Hematopoietic multipotent progenitor cell treated with erythropoietin and hydrocortisone succinate and interleukin-3 and kit ligand, for 6 days (in vitro differentiated cells): ENCODE measurements around the gene PLSCR2.
"Not testable (repeated sequence)": the region's sequence is repeated elsewhere in the genome, so short reads cannot be mapped to it uniquely, and the experiment has no call there.

Source experiments
- DNase-seq: peaks from one replicate; pipeline ENCODE4 v3.0.0-alpha.2; 2015

Gene PLSCR2, protein sequence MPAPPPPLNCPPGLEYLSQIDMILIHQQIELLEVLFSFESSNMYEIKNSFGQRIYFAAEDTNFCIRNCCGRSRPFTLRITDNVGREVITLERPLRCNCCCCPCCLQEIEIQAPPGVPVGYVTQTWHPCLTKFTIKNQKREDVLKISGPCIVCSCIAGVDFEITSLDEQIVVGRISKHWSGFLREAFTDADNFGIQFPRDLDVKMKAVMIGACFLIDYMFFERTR

DNA sequence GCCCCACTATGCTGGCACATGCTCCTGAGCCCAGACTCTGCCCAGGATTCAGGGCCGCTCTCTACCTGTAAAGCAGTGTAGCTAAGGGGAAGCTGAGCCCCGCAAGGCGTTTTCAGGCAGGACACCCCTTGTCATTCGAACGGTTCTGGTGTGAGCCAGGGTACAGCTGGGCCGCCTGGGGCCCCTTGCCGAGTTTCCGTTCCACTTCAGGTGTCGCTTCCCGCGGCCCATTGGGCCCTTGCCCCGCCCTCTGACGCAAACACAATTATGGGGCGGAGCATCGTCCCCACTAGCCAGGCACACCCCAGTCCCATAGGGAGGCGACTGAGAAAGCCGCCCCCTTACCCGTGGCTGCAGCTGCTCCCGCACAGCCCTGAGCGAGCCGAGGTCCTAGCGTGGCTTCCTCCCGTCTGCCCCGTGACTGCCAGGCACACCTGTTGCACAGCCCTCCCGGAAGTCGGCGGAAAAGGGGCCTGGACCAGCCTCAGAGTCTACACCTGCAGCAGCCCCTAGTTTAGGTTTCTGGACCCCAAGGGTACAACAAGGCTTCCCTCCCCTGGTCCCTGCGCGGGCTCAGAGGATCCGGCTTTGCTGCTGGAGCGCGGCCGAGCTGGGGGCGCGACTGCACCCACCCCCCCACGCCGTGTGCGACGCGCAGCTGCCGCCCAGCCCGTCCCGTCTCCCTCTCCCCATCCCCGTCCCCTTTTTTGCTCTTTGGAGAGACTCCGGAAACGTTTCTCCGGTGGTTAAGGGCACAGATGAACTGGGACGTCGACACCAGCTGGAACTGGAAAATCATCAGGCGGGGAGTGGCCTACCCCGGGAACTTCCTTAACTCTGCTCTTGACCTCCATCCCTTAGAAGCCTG lies at the start of gene PLSCR2:
PLSCR2 (minus strand) TSS at position 412 of the 868 bp plus-strand sequence. CDS start 9,657 bp downstream, outside the sequence.
- DNase-seq: peak; percentile 74

DNA sequence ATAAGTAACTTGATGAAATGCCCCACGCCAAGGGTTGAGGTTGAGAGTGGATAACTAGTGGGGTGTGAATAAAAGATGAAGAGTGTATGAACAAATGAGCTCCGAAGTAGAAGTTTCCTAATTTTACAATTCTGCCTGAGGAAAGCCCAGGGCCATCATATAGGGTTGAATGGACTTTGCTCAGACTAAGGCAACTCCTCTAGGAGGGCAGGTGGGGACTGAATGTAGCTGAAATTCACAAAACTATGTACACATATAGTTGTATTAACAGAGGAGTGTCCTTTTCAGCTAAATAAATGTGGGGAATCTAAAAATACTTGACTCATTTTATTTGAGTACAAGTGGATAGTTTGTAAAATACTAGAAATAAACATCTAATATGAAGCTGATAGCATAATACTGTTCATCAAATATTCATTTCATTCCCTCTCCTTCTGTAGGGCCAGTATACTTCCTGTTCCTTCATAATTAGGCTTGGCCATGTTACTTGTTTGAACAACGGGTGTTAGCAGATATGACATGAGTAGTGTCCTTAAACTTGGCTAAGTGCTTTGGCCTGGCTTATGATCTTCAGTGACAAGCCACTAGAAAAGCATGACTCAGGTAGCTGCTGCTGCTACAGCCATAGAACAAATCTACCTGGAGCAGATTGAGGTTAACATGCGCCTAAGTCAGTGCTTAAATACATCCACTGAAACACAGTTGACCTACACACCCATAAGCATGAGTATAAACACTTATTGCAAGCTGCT lies 48.5 kb upstream of the PLSCR2 start:
- no peak for DNase-seq

DNA sequence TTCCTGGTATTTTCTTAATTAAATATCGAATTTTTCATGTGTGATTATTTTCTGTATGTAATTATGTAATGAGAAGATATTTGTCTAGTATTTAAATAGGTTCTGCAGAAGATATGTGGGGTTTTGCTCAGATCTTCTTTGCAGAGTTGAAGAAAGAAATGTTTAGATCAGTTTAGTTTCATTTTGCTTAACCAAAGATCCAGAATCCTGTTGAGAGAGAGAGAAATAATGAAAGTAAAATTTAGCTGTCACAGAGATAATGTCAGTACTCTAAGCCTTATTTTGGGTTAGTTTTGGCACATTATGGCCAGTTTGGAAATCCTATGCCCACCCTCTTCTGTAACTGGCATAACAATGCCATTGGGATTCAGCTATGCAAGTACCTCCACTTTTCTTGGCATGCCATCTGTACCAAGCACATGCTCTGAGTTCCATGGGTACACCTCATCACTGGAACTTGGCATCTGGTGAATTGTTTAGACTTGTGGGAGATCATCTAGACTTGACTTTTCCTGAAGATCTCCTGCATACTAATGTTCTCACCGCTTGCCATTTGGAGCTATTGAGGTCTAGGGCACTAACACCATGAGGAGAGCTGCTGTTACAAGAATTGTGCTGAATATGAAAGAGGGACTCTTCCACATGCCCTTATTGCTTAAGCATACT lies 44.2 kb upstream of the PLSCR2 start:
- no peak for DNase-seq

DNA sequence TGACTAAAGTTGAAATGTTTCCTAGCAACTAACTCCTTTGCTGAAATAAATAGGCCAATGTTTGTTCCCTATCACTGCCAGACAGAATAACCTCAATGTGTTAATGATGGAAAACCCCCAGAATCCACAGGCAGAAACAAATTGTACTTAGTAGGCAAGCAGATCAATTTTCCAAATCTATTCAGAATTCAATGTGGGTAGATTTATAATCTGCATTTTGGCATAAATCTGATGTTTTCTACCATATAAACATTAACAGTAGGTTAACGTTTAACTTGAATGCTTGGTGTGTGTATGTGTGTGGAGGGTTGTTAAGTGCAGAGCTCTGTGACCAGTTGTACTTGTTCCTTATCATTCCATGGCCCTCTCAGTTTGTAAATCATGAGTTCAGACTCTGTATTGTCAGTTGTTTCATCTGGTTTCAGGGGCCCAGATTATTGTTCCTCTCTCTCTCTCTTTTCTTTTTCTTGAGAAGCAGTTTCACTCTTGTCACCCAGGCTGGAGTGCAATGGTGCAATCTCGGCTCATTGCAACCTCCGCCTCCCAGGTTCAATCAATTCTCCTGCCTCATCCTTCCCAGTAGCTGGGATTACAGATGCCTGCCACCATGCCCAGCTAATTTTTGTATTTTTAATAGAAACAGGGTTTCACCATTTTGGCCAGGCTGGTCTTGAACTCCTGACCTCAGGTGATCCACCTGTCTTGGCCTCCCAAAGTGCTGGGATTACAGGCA lies 42.2 kb upstream of the PLSCR2 start:
- DNase-seq: no peak

DNA sequence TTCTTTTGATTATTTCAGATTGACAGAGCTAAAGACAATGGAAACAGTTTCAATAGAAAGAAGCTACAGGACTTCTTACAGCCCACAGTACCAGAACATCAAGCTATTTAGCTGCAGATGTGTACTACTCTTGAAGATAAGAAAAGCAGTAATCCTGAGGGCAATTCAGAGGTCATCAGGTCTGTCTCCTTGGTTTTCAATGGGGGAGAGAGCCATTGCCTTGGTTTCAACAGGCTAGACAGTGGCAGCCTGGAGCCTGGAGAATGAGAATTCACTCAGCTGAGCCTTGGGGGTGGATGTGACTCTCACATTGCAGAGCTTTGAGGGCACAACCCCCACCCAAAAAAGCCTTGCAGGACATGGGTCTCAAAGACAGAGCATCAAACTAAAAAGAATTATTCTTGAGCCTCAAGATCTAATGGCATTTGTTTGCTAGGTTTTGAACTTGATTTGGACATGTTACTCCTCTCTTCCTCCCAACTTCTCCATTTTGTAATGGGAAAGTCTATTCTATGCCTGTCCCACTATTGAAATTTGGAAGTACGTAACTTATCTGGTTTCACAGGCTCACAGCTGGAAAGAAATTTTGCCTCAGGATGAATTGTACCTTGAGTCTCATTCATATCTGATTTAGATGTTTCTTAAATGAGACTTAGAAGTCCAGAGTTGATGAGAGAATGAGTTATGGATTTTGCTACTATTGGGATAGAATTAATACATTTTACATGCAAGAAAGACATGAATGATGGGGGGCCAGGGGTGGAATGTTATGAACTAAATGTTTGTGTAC lies 38.2 kb upstream of the PLSCR2 start:
- no peak for DNase-seq

DNA sequence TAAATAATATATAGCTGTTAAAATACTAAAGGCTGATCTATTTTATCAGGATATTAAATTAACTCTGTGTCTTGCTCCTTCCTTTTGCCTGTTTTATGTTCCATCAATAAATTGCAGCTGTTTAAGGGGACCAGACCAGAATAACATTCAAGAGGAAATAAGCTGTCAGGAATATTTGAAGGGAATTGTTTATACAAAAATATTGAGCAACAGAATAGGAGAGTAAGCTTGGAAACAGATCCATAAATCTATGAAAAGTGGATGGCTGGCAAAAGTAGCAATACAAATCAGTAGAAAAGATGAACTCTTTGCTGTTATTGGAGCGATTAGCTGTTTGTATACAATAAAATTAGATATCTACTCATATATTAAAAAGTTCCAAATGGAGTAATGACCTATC lies 36.2 kb upstream of the PLSCR2 start:
- DNase-seq: no peak

DNA sequence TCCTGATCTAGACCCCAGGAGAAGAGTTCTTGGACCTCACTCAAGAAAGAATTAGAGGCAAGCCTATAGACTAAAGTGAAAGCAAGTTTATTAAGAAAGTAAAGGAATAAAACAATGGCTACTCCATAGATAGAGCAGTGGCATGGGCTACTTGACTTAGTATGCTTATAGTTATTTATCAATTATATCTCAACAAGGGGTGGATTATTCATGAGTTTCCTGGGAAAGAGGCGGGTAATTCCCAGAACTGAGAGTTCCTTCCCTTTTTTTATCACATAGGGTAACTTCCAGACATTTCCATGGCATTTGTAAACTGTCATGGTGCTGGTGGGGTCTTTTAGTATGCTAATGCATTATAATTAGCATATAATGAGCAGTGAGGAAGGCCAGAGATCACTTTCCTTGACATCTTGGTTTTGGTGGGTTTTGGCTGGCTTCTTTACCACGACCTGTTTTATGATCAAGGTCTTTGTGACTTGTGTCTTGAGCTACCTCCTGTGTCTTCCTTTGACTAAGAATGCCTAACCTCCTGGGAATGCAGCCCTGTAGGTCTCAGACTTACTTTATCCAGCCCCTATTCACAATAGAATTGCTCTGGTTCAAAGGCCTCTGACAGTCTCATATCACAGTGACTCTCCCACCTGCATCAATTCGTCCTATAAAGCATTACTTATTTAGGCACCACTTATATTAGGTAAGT lies 35.3 kb upstream of the PLSCR2 start:
- no peak for DNase-seq

DNA sequence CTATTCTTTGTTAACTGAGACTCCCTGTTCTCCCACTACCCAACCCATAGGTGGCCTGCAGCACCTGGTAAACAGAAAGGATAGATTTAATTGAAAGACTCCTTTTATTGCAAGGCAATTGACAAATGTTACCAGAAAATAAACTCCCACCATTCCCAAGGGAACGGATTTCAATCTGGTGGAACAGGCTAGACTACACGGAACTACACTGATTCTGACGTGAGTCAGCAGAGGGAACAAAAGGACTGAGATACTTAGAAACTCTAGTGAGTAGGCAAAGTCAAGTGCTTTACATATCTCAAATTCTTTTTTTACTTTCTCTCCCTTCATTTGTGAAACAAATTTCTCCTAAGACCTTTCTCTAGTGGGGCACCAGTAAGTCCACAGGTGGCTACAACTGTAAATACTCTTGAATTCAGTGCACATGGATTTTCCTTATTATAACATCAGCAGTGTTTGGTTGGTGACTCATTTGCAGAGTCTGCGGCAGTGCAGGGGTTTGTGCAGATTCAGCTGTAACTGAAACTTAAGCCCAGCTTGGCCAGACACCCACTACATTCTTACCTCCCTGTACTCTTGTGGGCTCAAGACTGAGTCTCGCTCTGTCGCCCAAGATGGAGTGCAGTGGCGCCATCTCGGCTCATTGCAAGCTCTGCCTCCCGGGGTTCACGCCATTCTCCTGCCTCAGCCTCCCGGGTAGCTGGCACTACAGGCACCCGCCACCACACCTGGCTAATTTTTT lies 34.3 kb upstream of the PLSCR2 start:
- DNase-seq: no peak

DNA sequence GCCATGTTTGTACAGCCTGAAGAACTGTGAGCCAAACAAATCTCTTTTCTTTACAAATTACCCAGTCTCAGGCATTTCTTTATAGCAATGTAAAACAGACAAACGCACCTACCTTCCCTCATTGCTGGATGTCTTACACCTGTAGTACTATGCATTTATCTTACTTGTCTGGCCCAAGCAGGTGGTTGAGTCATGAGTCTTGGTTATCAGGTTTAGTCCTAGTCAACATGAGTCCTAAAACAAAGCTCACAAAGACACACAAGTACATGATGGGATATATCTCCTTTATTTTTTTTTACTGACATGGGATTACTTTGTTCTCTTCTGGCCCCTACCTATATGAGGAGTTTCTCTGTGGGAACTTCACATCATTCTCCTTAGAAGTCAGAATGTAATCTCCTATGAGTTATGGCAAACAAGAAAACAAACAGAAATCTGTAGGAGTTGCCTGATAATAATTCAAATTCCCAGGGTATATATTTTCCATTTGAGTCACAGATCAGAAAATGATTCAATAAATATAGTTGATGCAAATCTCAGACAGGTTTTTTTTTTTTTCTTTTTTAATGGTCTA lies 33.6 kb upstream of the PLSCR2 start:
- DNase-seq: no peak

DNA sequence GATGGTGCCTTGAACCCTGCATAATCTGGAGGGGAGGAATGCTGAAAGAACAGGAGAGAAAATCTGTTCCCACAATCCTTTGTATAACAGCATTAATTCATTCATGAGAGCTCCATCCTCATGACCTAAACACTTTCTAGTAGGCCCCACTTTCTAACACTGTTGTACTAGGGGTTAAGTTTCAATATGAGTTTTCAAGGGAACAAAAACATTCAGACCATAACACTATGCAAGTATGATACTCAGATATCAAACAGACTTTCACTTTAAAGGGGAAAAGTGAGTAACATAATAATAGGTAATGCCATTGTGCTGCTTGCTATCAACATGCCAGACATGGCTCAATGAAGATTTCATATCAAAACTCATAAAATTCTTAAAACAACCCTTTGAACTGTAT lies 32.4 kb upstream of the PLSCR2 start:
- DNase-seq: no peak

DNA sequence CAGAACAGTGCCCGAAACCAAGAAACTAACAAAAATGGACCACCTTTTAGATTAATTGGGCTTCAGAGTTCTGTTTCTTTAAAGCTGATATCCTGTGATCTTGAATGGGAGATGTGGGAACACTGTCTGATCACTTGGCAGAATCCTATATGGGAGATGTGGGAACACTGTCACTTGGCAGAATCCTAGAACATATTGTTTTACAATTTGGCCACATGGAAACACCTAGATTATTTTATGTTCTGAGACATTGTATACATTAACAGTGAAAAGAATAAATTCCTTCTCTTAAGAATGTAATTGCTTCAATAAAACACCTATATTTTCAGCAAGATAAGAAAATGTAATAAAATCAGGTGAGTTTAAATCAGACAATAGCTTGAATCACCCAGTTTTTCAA lies 30.3 kb upstream of the PLSCR2 start:
- DNase-seq: no peak

DNA sequence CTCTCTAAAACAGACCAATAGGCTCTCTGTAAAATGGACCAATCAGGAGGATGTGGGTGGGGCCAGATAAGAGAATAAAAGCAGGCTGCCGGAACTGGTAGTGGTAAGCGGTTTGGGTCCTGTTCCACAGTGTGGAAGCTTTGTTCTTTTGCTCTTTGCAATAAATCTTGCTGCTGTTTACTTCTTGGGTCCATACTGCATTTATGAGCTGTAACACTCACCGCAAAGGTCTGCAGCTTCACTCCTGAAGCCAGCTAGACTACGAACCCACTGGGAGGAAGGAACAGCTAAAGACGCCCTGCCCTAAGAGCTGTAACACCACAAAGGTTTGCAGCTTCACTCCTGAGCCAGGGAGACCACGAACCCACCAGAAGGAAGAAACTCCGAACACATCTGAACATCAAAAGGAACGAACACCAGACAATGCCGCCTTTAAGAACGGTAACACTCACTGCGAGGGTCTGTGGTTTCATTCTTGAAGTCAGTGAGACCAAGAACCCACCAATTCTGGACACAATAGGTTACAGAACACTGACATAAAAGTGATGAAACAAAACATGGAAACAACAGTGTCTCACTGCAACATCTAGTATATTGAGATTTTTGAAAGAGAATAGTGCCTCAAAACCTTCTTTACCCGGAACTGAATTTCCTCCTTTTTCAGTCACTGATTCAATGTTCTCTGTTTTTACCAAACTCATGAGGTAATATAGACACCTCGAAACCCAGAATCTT lies 28.8 kb upstream of the PLSCR2 start:
- DNase-seq: no peak

DNA sequence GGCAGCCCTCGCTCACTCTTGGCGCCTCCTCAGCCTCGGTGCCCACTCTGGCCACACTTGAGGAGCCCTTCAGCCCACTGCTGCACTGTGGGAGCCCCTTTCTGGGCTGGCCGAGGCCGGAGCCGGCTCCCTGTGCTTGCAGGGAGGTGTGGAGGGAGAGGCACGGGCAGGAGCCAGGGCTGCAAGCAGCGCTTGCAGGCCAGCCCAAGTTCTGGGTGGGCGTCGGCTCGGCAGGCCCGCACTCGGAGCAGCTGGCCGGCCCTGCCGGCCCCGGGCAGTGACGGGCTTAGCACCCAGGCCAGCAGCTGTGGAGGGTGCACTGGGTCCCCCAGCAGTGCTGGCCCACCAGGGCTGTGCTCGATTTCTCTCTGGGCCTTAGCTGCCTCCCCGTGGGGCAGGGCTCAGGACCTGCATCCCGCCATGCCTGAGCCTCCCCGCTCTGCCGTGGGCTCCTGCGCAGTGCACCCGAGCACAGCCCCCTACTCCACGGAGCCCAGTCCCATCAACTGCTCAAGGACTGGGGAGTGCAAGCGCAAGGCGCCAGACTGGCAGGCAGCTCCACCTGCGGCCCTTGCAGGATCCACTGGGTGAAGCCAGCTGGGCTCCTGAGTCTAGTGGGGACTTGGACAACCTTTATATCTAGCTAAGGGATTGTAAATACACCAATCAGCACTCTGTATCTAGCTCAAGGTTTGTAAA lies 27.9 kb upstream of the PLSCR2 start:
- not testable (repeated sequence) for DNase-seq

DNA sequence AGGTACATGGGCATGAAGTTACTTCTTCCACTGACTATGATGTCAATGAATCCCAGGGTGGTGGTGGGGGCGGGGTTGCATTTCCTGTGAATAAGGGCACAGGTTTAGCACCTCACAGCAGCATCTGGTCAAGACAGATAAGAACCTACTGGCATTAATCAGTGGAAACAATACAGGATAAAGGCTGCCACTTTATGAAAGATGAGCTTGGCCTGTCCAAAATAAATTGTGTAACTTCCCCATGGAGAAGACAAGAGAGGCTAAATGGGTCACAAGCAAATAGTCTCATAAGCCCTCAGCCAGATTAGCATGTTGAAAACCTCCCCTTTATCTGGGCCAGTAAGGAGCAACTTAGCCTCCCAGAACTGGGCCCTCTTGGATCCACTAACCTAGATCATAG lies 27.4 kb upstream of the PLSCR2 start:
- peak; percentile 86 for DNase-seq

DNA sequence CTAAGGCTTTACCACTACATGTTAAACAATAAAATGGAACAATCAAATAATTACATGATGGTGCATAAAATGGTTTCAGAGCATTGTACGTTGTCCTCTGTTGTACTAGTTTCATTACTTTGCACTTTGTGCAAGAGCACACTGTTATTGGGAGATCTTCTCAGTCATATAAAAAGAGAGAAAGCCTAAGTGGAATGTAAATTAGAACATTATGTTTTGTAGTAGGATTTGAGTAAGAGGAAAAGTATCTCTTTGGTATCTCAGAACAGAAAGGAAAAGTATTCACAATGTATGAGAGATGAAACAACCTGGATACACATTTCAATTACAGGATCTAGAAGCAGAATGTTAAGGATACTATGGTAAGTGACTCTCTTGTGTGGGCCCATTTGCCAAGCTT lies 26.9 kb upstream of the PLSCR2 start:
- DNase-seq: no peak

DNA sequence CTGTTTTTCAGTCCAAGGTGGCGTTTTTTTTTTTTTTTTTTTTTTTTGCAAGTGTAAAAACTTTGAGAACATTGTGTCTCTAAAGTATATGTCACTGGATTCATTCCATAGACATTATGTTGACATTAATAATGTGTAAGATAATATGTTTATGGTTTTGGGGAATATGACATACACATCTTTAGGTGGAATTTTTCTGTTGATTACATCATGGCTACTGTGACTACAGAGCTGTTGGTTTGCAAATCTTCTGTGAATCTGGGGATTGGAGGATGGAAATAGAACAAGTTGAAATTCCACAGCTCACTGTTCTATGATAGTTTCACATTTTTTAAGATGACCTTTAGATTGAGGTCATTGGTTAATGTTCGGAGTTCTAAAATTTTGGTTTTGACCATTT lies 24.4 kb upstream of the PLSCR2 start:
- no peak for DNase-seq

DNA sequence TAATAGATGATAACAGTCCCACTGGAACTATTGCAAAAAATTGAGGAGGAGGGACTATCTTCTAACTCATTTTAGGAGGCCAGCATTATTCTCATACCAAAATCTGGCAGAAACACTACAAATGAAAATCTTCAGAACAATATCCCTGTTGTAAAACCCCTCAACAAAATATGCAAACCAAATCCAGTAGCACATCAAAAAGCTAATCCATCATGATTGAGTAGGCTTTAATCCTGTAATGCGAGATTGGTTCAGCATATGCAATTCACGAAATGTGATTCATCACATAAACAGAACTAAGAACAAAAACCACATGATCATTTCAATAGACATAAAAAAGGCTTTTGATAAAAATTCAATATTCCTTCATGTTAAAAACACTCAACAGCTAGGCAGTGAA lies 23.9 kb upstream of the PLSCR2 start:
- DNase-seq: no peak

DNA sequence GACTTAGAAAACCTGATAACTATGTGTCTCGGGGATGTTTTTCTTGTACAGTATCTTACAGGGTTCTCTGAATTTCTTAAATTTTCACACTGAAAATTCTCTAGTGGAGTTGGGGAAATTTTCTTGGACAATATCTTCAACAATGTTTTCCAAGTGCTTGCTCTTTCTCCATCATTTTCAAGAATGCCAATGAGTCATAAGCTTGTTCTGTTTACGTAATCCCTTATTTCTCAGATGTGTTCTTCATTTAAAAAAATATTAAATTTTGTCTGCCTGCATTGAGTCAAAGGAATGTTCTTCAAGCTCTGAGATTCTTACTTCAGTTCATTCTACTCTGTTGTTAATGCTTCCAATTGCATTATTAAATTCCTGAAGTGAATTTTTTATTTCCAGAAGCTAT lies 21.9 kb upstream of the PLSCR2 start:
- no peak for DNase-seq
